Fibroblast of mammary gland (primary cell): Measurements from ENCODE around the gene PAXIP1.

ENCODE experiments used
- DNase-seq: peaks from one replicate; pipeline ENCODE4 v3.0.0-alpha.2; 2010; ENCODE audit warnings: low read depth
- H3K4me3 ChIP-seq: 2 replicates; pipeline ENCODE4 v1.5.1; 2011; ENCODE audit warnings: low read depth, mild to moderate bottlenecking, low read length, moderate library complexity; ENCODE audit not compliant: control insufficient read depth
- CTCF ChIP-seq: conservative IDR thresholded peaks from 2 replicates; pipeline ENCODE4 v1.5.1; 2011; ENCODE audit warnings: low read depth, low read length, inconsistent platforms; ENCODE audit not compliant: control insufficient read depth, insufficient read depth

The PAXIP1 gene

GRCh38 chr7:154985230-154985629, 17.7 kb downstream of the PAXIP1 start:
- no peak for DNase-seq
- H3K4me3 ChIP-seq = no peak overlapping the region
- no peak for TF ChIP-seq CTCF

GRCh38 chr7:154984601-154985188, 18.2 kb downstream of the PAXIP1 start:
- DNase-seq = peak; percentile 29
- H3K4me3 ChIP-seq = no peak overlapping the region
- TF ChIP-seq CTCF = no peak

- no peak overlapping the region for H3K4me3 ChIP-seq
- DNase-seq = no peak
- no peak for TF ChIP-seq CTCF
Measured at GRCh38 chr7:154978017-154978416, 24.9 kb downstream of the PAXIP1 start.

GRCh38 chr7:154977250-154977649, 25.7 kb downstream of the PAXIP1 start:
- no peak overlapping the region for H3K4me3 ChIP-seq
- no peak for DNase-seq
- no peak for TF ChIP-seq CTCF

GRCh38 chr7:154976844-154977243, 26.1 kb downstream of the PAXIP1 start:
- DNase-seq = no peak
- no peak for TF ChIP-seq CTCF
- H3K4me3 ChIP-seq = no peak overlapping the region

- H3K4me3 ChIP-seq = no peak overlapping the region
- no peak for TF ChIP-seq CTCF
- no peak for DNase-seq
Measured at GRCh38 chr7:154975984-154976383, 26.9 kb downstream of the PAXIP1 start.

- TF ChIP-seq CTCF = no peak
- no peak for DNase-seq
Measured at GRCh38 chr7:154973381-154973780, 29.5 kb downstream of the PAXIP1 start.

More at GRCh38 chr7:154973381-154973780, 29.5 kb downstream of the PAXIP1 start:
- no peak overlapping the region for H3K4me3 ChIP-seq
